T-helper 17 cell (primary cell): Measurements from ENCODE around the gene FOXO3. TPM values are rescaled to one million over a fixed set of nuclear protein-coding genes. Genes with fewer than 3 reads are reported as not detected.
A peak's percentile ranks its signal among the peaks of the same experiment; 100 is the strongest.

ENCODE experiments used
- ATAC-seq: fragments of 150-1000 bp; cut with Tn5 transposase; 2 replicates; pipeline ENCODE4 v1.10.0; 2021; ENCODE audit warnings: mild to moderate bottlenecking, moderate library complexity
- DNase-seq, 3 donors: peaks; one replicate each; pipeline versions ENCODE4 v3.0.0 to v3.0.0-alpha.2; 2020 to 2021
- H3K9me3 ChIP-seq: one replicate; pipeline ENCODE4 v1.7.0; 2013; ENCODE audit warnings: low read length, mild to moderate bottlenecking; ENCODE audit not compliant: control insufficient read depth, poor library complexity, severe bottlenecking
- H3K27ac Mint-ChIP-seq: one replicate; pipeline ENCODE4 v1.8.0; 2022; ENCODE audit warnings: mild to moderate bottlenecking, moderate library complexity, mixed read lengths
- H3K27me3 Mint-ChIP-seq: one replicate; pipeline ENCODE4 v1.8.0; 2022; ENCODE audit warnings: mixed read lengths
- H3K36me3 Mint-ChIP-seq: one replicate; pipeline ENCODE4 v1.8.0; 2022; ENCODE audit warnings: low read depth, mixed read lengths
- H3K4me1 Mint-ChIP-seq: one replicate; pipeline ENCODE4 v1.8.0; 2022; ENCODE audit warnings: mild to moderate bottlenecking, mixed read lengths
- H3K4me3 Mint-ChIP-seq: one replicate; pipeline ENCODE4 v1.8.0; 2022; ENCODE audit warnings: mild to moderate bottlenecking, moderate library complexity, mixed read lengths
- total RNA-seq, 4 donors: library from RNA in 2 of 4; stranded (reverse) in 2 of 4; gene quantifications; one replicate each; pipeline ENCODE4 v1.2.3 and lab custom pipeline; 2022 to 2026

The FOXO3 gene
- total RNA-seq, 2 donors from 2014 or later: 22.6 to 34.1 TPM

DNA sequence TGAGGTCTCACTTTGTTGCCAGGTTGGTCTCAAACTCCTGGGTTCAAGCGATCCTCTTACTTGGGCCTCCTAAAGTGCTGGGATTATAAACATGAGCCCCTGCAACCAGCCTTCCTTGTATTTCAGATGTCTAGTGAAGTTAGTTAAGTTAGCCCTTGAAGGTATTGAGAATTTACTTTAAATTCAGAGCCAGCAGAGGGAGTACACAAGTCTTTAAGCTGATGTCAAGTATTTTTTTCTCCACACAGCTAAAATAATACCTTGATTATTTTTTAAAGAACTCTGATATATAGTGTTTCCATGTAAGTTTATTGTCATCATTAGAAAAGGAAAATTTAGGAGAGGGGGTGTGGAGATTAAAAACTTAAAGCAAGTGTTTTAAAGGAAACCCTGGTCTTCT, 9.8 kb downstream of the FOXO3 start:
- H3K4me3 Mint-ChIP-seq: no peak overlapping the region
- ATAC-seq (no peak), DNase-seq (no peak)
- peaks cover 50% of the 10 kb centered on the region for H3K4me1 Mint-ChIP-seq
- no peak overlapping the region for H3K27ac Mint-ChIP-seq
- H3K27me3 Mint-ChIP-seq: no peaks in the 10 kb centered on the region
- H3K36me3 Mint-ChIP-seq: peaks cover 2% of the 10 kb centered on the region
- no peaks in the 10 kb centered on the region for H3K9me3 ChIP-seq

DNA sequence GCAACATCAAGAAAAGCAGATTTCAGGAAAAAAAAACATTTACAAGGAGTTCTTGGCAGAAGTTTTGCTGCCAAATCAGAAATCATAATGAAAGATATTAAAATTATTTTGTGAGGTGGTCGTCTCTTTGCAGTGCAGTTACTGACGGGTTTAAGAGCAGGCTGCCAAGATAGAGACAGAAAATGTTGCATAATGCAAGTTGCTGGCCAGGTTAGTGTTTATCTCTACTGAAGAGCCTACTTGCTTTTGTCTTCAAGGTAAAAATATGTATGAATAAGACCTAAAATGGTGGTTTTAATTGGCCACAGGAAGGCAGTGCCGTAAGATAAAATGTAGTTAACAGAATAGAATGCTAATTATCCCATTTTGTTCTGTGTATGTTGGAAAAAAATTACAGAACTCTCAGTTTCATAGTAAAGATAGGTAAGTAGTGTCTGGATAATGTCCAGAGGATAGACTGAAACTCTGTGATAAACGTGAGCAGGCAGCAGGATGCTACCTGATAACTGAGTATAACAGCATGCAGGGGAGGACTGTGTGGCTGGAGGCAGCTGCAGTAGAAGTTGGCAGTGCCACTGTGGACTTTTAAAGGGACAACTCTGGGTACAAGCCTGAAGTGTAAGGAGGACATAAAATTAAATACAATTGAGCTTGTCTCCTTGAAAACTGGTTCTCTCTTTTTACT, 13.9 kb downstream of the FOXO3 start:
- Mint-ChIP-seq H3K27ac (no peak overlapping the region), H3K4me3 (peak overlapping the region; percentile 53), H3K27me3 (no peaks in the 10 kb centered on the region), H3K36me3 (peaks cover 6% of the 10 kb centered on the region), H3K4me1 (peaks cover 48% of the 10 kb centered on the region)
- DNase-seq (no peak), ATAC-seq (no peak)
- no peaks in the 10 kb centered on the region for H3K9me3 ChIP-seq

DNA sequence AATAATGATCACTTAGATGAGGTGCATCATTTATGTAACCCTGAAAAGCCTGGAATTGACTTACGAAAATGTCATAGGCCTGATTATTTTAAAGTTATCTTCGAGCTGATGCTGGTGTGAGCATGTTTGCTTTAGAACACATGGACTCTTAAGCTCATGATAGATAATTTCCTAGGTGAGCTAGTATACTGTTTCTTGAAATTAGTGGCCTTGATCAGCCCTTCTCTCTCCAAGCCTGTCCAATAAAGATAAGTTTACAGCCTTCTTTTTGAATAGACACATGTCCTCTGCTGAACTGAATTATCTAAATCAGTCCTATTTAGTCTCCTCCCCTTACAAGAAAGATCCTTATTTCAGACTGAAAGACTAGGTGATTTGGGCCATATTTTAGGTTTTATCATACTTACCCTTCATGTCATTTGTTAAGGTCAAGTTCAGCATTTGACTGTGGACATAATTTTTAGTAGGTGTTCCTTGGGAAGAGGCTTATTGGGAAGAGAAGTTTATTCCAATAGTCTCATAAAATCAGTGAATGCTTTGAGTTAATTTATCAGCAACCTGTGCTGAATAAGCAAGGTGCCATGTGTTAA, 15.3 kb downstream of the FOXO3 start:
- peaks cover 6% of the 10 kb centered on the region for H3K36me3 Mint-ChIP-seq
- no peak overlapping the region for H3K4me3 Mint-ChIP-seq
- H3K27me3 Mint-ChIP-seq: no peaks in the 10 kb centered on the region
- no peak for DNase-seq
- peak overlapping the region; percentile 51 for H3K27ac Mint-ChIP-seq
- no peaks in the 10 kb centered on the region for H3K9me3 ChIP-seq
- H3K4me1 Mint-ChIP-seq: peaks cover 53% of the 10 kb centered on the region
- no peak for ATAC-seq

DNA sequence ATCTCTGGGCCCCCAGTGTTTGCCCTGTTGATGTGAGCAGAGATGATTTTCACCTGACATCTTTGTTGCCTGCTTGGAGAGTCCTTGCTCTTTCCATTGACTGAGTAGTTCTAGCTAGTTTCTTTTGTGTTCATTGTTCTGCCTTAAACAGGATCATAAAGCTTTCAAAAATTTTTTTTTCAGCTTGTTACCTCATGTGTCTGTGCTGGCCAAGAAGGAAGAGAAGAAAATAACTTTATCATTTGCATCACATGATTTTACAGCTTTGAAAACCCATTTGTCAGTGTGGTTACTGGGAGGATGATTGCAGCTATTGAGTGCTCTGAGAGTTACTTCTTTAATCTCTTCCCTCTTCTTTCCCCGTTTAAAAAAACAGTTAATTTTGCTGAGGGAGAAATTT, 16.0 kb downstream of the FOXO3 start:
- Mint-ChIP-seq H3K4me1 (peaks cover 53% of the 10 kb centered on the region), H3K4me3 (no peak overlapping the region), H3K36me3 (peaks cover 6% of the 10 kb centered on the region), H3K27ac (peak overlapping the region; percentile 51), H3K27me3 (no peaks in the 10 kb centered on the region)
- H3K9me3 ChIP-seq: no peaks in the 10 kb centered on the region
- ATAC-seq (peak; percentile 48), DNase-seq (no peak)

DNA sequence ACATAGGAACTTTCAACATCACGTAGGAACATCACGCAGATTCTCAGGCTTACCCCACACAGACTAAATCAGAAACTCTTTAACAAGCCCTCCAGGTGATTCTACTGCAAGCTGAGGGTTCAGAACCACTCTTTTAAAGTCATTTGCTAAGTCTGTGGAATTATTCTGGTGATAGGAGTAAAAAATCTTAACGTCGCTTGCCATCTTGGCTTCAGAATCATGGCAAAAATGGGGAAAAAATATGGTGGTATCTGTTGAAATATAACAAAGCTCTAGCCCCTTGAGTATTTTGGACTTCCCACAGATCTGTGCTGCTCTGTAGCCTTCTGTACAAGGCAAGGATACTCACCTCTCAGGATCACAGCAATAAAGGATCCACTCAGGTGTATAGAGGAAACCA, 17.4 kb downstream of the FOXO3 start:
- H3K4me1 Mint-ChIP-seq: peaks cover 53% of the 10 kb centered on the region

DNA sequence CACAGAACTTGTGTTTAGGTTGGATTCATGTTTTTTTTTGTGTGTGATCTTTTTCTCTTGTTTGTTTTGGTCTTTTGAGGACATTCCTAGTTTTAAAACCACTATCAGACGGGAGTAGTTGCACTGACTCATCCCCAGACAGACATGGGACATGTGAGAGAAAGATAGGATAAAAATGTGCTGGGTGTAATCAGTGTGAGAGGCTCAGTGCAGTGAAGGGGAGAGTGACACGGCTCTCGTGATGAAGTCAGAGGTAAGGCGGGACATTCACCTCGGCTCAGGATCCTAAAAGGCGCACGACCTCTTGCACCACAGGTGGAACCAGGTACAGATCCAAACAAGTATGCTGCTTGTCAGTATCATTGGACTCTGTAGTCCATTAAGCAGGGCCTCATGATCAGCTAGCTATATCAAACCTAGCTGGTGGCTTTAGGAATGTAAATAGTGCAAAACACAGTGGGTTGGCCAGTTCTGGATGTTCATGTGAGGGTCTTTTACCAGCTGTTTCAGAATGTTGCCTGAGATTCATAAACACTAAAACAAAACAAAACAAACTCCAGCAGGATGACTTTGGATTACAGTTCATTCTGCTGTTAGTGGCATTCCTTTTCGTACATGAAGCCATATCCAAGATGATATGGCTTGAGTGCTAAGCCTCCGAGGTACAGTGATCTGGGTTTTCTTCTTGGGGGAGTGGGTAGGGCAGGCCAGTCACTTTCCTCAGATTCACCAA, 18.0 kb downstream of the FOXO3 start:
- Mint-ChIP-seq H3K27ac (peak overlapping the region; percentile 49), H3K27me3 (no peaks in the 10 kb centered on the region), H3K36me3 (peaks cover 6% of the 10 kb centered on the region), H3K4me3 (no peak overlapping the region), H3K4me1 (peaks cover 53% of the 10 kb centered on the region)
- no peaks in the 10 kb centered on the region for H3K9me3 ChIP-seq
- DNase-seq (no peak), ATAC-seq (no peak)

More for the DNA sequence above, 17.4 kb downstream of the FOXO3 start:
- no peaks in the 10 kb centered on the region for H3K9me3 ChIP-seq
- ATAC-seq: no peak
- H3K4me3 Mint-ChIP-seq: no peak overlapping the region
- peaks cover 6% of the 10 kb centered on the region for H3K36me3 Mint-ChIP-seq
- peak overlapping the region; percentile 49 for H3K27ac Mint-ChIP-seq
- DNase-seq: no peak
- H3K27me3 Mint-ChIP-seq: no peaks in the 10 kb centered on the region

DNA sequence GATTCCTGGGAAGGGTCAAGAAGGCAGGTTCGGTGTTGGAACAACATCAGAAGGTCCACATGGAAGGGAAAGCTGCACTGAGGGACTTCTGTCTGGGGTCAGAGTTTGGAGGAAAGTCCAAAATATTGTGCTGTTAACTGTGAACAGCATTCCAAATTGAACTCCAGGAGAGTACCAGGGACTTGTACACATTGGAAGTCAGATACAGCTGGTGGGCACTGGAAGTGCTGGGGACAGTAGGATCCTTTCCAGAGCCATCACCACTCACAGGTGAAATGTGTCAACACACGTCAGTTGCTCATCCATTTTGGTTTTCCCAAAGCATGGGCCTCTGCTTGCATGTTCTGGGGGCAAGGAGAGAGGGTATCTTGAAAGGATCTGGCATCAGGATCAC, 18.6 kb downstream of the FOXO3 start:
- H3K4me1 Mint-ChIP-seq: peaks cover 55% of the 10 kb centered on the region
- peaks cover 6% of the 10 kb centered on the region for H3K36me3 Mint-ChIP-seq
- H3K27me3 Mint-ChIP-seq: no peaks in the 10 kb centered on the region

DNA sequence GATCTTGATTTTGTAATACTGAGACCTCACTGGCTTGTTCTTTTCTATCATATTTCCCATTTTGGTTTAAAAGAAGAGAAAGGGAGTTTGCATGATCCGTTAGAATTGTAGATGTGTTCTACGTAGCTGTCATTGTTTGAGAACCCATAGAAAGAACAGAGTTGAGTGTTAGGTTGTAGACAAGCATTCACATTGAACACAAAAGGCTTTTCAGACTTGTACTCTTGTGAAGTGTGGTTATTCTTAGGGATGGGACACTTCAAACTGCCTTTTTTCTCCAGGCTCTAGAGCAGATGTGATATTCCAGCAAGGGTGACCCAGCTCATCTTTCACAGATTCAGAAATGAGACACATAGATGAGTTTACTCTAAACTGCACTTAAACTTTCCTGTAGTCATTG, 19.9 kb downstream of the FOXO3 start:
- no peaks in the 10 kb centered on the region for H3K27me3 Mint-ChIP-seq
- peaks cover 6% of the 10 kb centered on the region for H3K36me3 Mint-ChIP-seq
- peaks cover 47% of the 10 kb centered on the region for H3K4me1 Mint-ChIP-seq
- no peaks in the 10 kb centered on the region for H3K9me3 ChIP-seq
- no peak for DNase-seq
- peak overlapping the region; percentile 52 for H3K4me3 Mint-ChIP-seq
- H3K27ac Mint-ChIP-seq: peak overlapping the region; percentile 8
- no peak for ATAC-seq

More for the DNA sequence above, 18.6 kb downstream of the FOXO3 start:
- no peak overlapping the region for H3K4me3 Mint-ChIP-seq
- no peak overlapping the region for H3K27ac Mint-ChIP-seq
- ATAC-seq (no peak), DNase-seq (no peak)
- H3K9me3 ChIP-seq: no peaks in the 10 kb centered on the region

DNA sequence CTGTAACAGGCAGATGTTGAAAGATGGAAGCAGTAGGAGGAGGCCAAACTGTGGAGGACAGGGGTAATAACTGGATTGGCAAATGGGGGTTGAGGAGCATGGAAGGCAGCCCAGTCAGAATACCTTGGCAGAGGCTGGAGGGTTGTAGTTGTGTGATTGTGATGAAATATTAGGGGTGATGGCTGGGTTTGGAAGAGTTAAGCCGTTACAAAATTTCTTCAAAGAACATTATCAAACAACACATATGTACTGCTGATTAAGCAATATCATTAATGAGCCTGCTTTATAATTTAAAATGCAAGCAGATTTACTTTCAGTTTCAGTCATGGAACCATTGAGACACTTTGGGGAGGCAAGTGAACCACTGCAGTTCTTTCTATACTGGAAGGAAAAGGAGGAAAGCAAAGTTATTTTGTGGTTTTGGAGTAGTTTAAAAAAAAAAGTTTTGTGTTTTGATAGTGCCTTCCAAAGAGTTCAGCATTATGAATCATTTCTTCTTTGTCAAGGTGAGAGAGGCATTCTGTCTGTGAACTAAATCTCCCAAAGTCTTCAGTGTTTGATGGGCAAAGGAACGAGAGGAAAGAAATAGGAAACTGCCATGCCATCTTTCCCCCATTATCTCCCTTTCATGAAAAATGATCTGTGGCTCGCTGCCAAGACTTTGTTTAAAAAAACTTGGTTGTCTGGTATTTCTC, 20.7 kb downstream of the FOXO3 start:
- no peaks in the 10 kb centered on the region for H3K9me3 ChIP-seq
- H3K27me3 Mint-ChIP-seq: no peaks in the 10 kb centered on the region
- peaks cover 6% of the 10 kb centered on the region for H3K36me3 Mint-ChIP-seq
- H3K27ac Mint-ChIP-seq: peak overlapping the region; percentile 8
- ATAC-seq: peak; percentile 31
- peaks cover 46% of the 10 kb centered on the region for H3K4me1 Mint-ChIP-seq
- H3K4me3 Mint-ChIP-seq: peak overlapping the region; percentile 52
- DNase-seq: no peak

DNA sequence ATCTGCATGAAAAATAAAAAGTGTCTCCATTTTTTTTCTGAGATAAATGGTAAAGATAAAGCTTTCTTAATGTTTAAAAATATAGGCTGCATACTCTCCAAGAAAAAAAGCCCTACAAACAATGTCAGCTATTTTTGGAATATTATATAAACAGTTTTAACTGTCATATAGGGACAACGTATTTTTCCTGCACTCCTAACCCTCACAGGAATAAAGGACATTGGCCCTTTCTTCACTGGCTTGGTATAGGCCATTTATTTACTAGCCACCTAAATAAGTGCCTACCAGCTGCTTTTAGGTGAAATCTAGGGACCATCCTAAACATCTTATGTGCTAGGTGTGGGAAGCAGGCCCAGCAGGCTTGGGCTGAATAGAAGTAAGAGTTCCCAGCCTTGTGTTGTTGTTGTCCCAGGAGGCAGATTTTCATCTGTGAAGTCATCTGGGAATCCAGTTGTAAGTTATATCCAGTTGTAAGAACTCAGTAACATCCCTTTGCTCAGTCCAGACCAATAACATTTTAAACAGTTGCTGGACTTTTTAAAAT, 21.3 kb downstream of the FOXO3 start:
- ATAC-seq (no peak), DNase-seq (no peak)
- no peaks in the 10 kb centered on the region for H3K9me3 ChIP-seq
- H3K4me1 Mint-ChIP-seq: peaks cover 44% of the 10 kb centered on the region
- peak overlapping the region; percentile 52 for H3K4me3 Mint-ChIP-seq
- H3K27ac Mint-ChIP-seq: no peak overlapping the region
- no peaks in the 10 kb centered on the region for H3K27me3 Mint-ChIP-seq
- H3K36me3 Mint-ChIP-seq: peaks cover 6% of the 10 kb centered on the region

DNA sequence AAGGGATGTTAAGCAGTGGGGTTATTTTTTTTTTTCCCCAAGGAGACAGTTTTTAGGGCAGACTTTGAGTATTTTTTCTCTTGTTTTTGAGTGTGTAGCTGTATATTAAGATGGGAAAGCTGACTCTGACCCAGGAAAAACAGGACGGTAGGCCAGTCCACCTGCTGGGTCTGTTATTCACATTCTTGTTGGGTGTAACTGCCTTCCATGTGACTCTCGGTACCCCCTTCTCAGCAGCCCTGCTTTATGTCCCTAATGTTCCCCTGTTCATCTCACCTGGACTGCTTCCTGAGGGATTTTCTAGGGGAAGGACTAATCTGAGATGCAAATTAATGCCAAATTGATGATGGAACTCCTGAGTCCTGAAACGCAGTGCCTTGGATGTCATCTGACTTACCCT, 21.9 kb downstream of the FOXO3 start:
- peaks cover 46% of the 10 kb centered on the region for H3K4me1 Mint-ChIP-seq
- no peak overlapping the region for H3K4me3 Mint-ChIP-seq
- ATAC-seq (no peak), DNase-seq (no peak)
- no peaks in the 10 kb centered on the region for H3K27me3 Mint-ChIP-seq
- peak overlapping the region; percentile 45 for H3K27ac Mint-ChIP-seq
- H3K36me3 Mint-ChIP-seq: peaks cover 6% of the 10 kb centered on the region
- no peaks in the 10 kb centered on the region for H3K9me3 ChIP-seq

DNA sequence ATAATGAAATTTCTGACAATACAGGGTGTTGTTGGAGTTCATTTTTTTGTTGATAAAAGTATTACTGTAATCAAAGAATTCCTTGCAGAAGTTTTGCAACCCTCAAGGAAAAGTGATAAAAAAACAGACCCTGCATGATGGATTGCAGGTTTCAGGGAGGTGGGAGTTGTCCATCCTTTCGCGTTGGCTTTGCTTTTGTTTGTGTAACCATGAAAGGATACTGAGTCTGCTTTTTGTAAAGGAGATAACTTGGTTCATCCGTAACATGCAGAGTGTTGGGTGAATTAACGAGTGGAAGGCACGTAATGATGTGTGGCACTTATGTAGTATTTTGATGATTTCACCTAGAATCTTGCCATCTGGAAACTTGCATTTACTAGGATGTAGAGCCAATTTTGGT, 23.6 kb downstream of the FOXO3 start:
- H3K9me3 ChIP-seq: no peaks in the 10 kb centered on the region
- DNase-seq: no peak
- H3K4me1 Mint-ChIP-seq: peaks cover 48% of the 10 kb centered on the region
- no peaks in the 10 kb centered on the region for H3K36me3 Mint-ChIP-seq
- ATAC-seq: no peak
- H3K27me3 Mint-ChIP-seq: no peaks in the 10 kb centered on the region
- H3K27ac Mint-ChIP-seq: no peak overlapping the region
- H3K4me3 Mint-ChIP-seq: no peak overlapping the region

DNA sequence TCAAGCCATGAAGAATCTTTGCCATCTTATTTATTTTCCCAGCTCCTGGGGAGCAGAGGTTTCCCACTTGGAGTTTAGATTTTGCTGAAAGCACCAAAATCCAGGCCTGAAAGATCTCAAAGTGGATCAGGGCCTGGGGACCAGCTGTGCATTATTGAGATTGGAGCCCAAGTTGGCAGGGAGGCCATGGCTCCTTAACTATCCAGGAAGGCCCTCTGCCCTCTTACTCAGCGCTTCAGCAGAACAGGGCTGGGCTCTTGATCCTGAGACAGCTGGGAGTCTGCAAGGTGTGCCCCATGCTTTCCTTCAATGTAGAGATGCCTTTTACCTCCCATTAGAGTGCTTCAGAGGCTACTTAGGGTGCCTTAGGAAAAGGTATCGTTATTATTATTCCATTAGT, 24.6 kb downstream of the FOXO3 start:
- H3K4me1 Mint-ChIP-seq: peaks cover 51% of the 10 kb centered on the region
- no peak for ATAC-seq
- H3K36me3 Mint-ChIP-seq: no peaks in the 10 kb centered on the region
- DNase-seq: no peak
- H3K4me3 Mint-ChIP-seq: no peak overlapping the region
- H3K27ac Mint-ChIP-seq: no peak overlapping the region
- H3K9me3 ChIP-seq: no peaks in the 10 kb centered on the region
- no peaks in the 10 kb centered on the region for H3K27me3 Mint-ChIP-seq
